Mesenteric fat pad (tissue), 1 donor: ENCODE data around the gene ME1. TPM values are rescaled to one million over a fixed set of nuclear protein-coding genes. Genes with fewer than 3 reads are reported as not detected.
"Not testable (repeated sequence)": the region's sequence is repeated elsewhere in the genome, so short reads cannot be mapped to it uniquely, and the experiment has no call there.

Experiments used
- DNase-seq: peaks from one replicate; pipeline ENCODE4 v3.0.0-alpha.2; 2020; ENCODE audit warnings: low spot score
- total RNA-seq: library from RNA; stranded (reverse); fragmentation: NEBNext Ultra II Directional; extraction: Animal tissue kit (Norgen Biotek cat#: 25700); gene quantifications from one replicate; pipeline ENCODE4 v1.2.1, GENCODE V29; 2021
- donor health status: DM: yes; HTN: yes; CAD: no.

The ME1 gene
- total RNA-seq, 1 donor from 2014 or later = 31.7 TPM

- no peak for DNase-seq
Measured at GRCh38 chr6:83359638-83360037, 71.2 kb downstream of the ME1 start.

DNA sequence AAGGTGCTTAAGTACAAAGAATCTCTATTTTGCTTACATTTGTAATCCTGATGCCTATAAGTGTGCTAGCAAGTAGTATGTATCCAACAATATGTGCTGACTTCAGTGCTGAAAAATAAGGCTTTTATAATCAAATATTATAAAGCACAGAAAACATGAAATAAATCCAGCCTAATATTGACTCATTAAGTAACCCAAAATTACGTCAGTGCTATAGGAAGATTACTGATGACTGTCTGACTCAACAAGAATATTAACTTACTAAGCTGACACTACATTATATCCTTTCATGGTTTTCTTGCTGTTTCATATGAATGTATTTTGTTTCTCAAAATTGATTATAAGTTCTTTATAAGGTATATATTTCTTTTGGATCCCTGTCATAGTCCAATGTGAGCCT is 76.1 kb downstream of the ME1 start:
- no peak for DNase-seq

GRCh38 chr6:83352424-83353061 is 78.3 kb downstream of the ME1 start:
- no peak for DNase-seq

- no peak for DNase-seq
Measured at GRCh38 chr6:83343121-83343520, 87.7 kb downstream of the ME1 start.

DNA sequence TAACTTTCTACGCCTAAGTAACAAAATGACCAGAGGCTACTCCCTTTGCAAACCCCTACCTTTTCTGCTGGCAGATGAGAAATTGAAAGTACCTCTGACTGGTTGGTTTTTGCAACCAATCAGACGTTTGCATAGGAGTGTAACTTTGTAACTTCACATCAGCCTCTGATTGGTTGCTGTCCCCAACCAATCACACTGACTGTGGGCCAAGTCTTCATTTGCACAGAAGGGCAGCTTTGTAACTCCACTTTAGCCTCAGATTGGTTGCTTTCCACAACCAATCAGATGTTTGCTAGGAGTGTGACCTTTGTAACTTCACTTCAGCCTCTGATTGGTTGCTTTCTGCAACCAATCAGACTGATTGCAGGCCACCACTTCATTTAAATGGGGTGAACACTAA is 89.1 kb downstream of the ME1 start:
- no peak for DNase-seq

- not testable (repeated sequence) for DNase-seq
Measured at GRCh38 chr6:83333916-83334315, 96.9 kb downstream of the ME1 start.

GRCh38 chr6:83333500-83333899 is 97.4 kb downstream of the ME1 start:
- DNase-seq = no peak

- DNase-seq = no peak
Measured at GRCh38 chr6:83314693-83315092, 116.2 kb downstream of the ME1 start.

GRCh38 chr6:83313882-83314281 is 117.0 kb downstream of the ME1 start:
- no peak for DNase-seq

- DNase-seq = no peak
Measured at GRCh38 chr6:83311231-83311630, 119.6 kb downstream of the ME1 start.

DNA sequence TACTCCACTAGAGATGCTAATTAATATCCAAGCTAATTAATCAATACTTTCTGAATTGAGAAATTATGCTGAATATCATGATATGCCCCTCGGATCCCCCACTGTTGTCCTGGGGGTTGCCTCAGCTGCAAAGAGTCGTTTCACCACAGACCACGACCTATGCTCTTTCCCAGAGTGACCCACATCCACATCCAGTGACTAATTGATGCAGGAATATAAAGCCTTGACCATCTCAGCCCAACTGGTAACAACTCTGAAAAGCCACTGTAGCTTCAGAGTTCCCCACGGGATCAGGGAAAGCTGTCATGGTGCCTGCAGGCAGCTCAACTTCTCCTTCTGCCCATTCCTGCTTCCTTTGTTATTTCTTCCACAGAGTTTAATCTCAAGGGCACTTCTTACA is 120.8 kb downstream of the ME1 start:
- DNase-seq = no peak

DNA sequence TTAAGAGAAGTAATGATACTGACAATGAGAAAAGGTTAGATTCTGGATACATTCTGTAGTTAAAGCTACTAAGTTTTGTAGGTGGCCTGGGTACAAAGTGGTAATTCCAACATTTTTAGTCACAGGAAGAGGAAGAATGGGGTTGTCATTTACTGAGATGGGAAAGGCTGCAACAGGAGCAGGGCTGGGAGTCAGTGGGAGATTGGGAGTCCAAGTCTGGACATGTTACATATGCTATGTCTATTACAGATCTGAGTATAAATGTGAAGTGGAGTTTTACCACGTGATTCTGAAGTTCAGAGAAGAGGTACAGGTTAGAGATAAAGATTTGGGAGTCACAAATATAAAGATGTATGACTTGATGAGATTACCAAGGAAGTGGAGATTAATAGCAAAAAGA is 121.5 kb downstream of the ME1 start:
- DNase-seq = no peak

- no peak for DNase-seq
Measured at GRCh38 chr6:83308833-83309232, 122.0 kb downstream of the ME1 start.

- no peak for DNase-seq
Measured at GRCh38 chr6:83307849-83308248, 123.0 kb downstream of the ME1 start.

DNA sequence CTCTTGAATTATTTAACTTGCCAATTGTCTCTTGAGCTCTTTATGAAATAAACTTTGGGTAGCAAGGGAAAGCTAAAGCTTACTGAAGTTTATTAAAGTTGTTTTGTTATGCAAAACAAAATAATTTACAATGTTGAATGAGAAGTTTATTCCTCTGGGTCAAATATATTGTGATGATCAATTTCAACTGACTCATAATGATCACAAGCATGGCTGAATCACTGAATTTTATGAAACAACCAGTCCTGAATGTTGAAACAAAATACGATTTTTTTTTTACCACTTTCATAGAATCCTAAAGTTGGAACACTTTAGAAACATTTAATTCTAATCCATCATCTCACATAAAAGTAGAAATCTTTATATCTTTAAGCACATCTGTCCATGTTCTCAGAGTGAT is 127.4 kb downstream of the ME1 start:
- no peak for DNase-seq

GRCh38 chr6:83294676-83295075 is 136.2 kb downstream of the ME1 start:
- no peak for DNase-seq

- no peak for DNase-seq
Measured at GRCh38 chr6:83292900-83293843, 137.7 kb downstream of the ME1 start.

GRCh38 chr6:83287298-83287697 is 143.6 kb downstream of the ME1 start:
- not testable (repeated sequence) for DNase-seq

DNA sequence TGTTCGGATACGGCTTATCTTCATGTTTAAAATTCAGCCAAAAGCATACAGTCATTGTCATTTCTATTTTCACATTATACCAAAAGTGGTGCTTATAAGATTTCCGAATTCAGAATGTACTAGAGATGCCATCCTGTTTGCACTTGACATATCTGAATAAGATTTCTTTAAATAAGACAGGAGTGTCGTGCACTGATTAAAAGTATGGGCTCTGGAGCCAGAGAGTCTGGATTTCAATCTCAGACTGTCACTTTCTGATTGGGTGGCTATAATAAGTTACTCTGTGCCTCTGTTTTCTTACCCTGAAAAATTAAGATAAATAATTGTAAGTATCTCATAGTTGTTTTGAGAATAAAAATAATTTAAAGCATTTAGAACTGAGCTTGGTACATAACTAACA is 144.9 kb downstream of the ME1 start:
- DNase-seq = no peak

DNA sequence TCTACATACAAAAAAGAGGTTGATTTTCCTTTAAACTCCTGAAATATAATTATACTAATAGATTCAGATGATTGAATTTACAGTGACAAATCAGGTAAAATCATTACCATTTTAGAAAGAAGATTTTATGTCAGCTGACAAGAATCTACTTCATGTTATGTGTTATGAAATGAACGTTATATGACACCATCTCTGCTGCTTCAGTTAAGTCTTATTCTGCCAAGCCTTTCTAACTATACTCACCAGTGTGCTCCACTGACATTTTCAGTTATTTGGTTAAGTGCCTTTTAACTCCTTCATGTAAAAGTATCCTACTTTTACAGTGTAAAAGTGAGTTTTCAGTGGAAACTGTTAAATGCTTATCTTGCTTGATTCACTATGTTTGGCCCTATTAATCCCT is 157.3 kb downstream of the ME1 start:
- no peak for DNase-seq

DNA sequence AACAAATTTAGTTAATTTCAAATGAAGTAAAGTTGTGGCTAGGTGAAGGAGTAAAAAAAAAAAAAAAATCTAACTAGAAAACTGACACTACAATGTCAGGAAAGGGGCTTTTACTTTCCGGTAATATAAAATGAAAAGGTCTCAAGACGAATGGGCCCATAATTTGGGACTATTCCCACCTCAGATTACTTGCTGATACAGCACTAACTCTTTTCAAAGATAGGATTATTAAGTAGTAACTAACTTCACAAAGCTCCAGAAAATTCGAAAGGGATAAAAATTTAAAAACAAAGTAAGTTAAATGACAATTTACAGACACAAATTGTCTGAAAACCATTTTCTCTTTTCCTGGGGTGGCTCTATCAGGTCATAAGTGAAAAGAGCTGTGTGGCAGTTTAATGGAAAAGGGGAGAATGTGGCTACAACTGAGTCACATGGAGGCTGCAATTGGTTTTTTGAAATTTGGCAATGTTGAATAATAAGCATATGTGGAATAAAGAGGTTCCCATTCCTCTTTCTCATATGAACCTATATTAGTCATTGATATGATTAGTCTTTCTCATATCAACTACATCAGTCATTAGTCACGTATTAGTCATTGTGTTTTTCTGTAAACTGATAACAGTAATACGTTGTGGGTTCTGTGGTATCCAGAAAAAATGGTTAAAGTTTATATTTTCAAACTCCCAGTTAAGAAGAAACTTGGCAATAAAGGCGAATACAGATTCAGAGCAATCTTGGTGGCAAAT is 159.7 kb downstream of the ME1 start:
- no peak for DNase-seq

DNA sequence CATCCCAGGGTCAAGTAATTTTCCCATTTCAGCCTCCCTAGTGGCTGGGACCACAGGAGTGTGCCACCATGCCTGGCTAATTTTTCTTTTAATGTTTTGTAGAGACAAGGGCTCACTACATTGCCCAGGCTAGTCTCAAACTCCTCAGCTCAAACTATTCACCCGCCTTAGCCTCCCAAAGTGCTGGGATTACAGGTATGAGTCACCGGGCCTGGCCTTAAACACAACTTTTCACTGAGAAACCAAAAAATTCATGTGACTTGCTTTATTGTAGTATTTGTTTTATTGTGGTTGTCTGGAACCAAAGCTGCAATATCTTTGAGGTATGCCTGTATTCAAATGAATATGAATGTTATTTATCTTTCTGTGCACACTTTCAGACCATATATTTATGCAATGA is 165.5 kb downstream of the ME1 start:
- no peak for DNase-seq
